ENCODE results near the gene GHSR.

The GHSR gene

GRCh38 chr3:172438186-172438585 lies 10.1 kb downstream of the GHSR start:
- DNase-seq, result no peak

GRCh38 chr3:172437713-172438112 lies 10.5 kb downstream of the GHSR start:
- DNase-seq, result no peak

GRCh38 chr3:172415323-172415722 lies 32.9 kb downstream of the GHSR start:
- no peak for DNase-seq

GRCh38 chr3:172411478-172411947 lies 36.7 kb downstream of the GHSR start:
- DNase-seq, result no peak

GRCh38 chr3:172410702-172411477 lies 37.4 kb downstream of the GHSR start:
- DNase-seq, result no peak

- DNase-seq, result no peak
Observed at GRCh38 chr3:172407872-172408271, 40.4 kb downstream of the GHSR start.

GRCh38 chr3:172405914-172406313 lies 42.3 kb downstream of the GHSR start:
- DNase-seq, result no peak

- no peak for DNase-seq
Observed at GRCh38 chr3:172404237-172404962, 43.9 kb downstream of the GHSR start.

GRCh38 chr3:172402892-172403643 lies 45.2 kb downstream of the GHSR start:
- DNase-seq, result no peak

GRCh38 chr3:172402090-172402489 lies 46.2 kb downstream of the GHSR start:
- DNase-seq, result no peak

GRCh38 chr3:172398484-172398883 lies 49.8 kb downstream of the GHSR start:
- no peak for DNase-seq

GRCh38 chr3:172397716-172398405 lies 50.4 kb downstream of the GHSR start:
- DNase-seq, result no peak

- DNase-seq, result no peak
Observed at GRCh38 chr3:172396400-172396799, 51.9 kb downstream of the GHSR start.

- no peak for DNase-seq
Observed at GRCh38 chr3:172394692-172395091, 53.6 kb downstream of the GHSR start.

Measured in fibroblast of skin of scalp (primary cell).